Anterior cingulate cortex (tissue), 58 donors: ENCODE data around the gene DUSP12.

Source experiments
- DNase-seq, 58 donors: peaks; one replicate each; lab custom pipeline; 2025; lab: John Stamatoyannopoulos, UW

Gene DUSP12

DNA sequence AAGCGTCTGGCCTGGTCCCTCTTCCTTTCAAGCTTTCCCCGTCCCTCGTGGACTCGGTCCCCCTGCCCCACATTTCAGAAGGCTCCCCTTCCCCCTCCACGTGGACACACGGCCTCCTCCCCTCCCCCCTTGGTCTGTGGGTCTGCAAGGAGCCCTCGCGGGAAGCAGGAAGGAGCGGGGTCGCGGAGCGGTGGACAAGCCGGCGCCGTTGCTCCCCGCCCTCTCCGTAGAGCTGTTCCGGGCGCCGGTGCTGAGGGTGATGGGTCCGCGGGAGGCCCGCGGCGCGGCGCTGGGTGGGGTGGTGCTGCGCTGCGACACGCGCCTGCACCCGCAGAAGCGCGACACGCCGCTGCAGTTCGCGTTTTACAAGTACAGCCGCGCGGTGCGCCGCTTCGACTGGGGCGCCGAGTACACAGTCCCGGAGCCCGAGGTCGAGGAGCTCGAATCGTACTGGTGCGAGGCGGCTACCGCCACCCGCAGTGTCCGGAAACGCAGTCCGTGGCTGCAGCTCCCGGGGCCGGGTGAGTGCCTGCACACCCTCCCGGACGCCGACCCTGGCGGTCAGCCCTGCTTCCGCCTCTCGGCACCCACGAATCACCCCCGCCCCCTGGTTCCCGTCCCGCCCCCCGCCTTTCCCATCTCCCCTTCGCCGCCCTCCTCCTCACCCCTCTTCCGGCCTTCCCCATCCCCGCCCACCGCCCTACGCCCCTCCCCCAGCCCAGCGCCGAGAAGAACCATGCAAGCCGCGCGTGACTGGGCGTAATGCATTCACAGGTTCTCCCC is 22.9 kb upstream of the DUSP12 start:
- peak; percentile 13 to 84 (median 64) for DNase-seq

- DNase-seq, result peak in 7 of 58 donors; percentile 12 to 70 (median 33)
These were observed 22.2 kb upstream of the DUSP12 start for GRCh38 chr1:161727256-161727924.

GRCh38 chr1:161728376-161729226 is 21.0 kb upstream of the DUSP12 start:
- DNase-seq, result no peak

- DNase-seq, result no peak
These were observed 19.5 kb upstream of the DUSP12 start for GRCh38 chr1:161730050-161730564.

DNA sequence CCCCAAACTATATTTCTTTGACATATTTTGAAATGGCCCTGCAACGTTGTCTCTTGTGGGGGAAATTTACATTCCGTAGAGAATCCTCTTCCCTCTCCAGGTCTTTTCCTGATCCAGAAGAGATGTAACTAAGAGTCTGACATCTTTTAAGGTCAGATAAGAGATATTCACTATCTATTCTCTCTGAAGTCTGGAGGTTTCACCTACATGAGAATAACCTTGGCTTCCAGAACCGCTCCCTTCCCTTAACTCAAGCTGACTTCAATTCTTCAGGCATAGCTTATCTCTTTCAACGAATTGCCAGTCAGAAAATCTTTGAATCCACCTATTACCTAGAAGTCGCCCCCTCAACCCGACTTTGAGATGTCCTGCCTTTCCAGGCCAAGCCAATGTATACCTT is 18.3 kb upstream of the DUSP12 start:
- DNase-seq, result no peak

- no peak for DNase-seq
These were observed 17.4 kb upstream of the DUSP12 start for GRCh38 chr1:161731981-161732718.

DNA sequence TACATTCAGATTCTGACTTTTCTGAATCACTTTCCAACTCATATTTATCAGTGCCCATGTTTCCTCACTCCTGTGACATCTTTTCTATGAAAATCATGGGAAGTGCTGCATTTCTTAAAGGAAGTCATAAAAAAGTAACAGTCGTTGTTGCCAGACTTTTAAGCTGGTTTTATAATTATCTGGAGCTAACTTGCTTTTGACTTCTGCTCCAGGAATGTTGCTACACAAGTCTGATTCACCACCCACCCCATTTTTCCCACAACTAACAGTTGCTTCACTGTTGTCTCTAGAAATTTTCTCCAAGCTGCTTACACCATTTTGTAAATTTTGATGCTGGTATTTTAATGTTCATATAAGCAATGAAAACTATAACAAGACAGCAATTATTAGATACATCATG is 16.1 kb upstream of the DUSP12 start:
- no peak for DNase-seq

DNA sequence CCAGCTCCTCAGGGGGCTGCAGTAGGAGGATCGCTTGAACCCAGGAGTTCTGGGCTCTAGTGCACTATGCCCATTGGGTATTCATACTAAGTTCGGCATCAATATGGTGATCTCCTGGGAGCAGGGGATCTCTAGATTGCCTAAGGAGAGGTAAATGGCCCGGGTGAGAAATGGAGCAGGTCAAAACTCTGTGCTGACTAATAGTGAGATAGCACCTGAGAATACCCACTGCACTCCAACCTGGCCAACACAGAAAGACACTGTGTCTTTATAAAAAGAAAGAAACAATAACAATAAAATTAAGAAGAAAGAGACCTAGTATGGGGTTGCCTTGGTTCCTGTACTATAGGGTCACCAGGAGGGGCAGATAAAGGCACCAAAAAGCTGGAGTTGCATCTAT is 13.7 kb upstream of the DUSP12 start:
- no peak for DNase-seq

- no peak for DNase-seq
These were observed 13.1 kb upstream of the DUSP12 start for GRCh38 chr1:161736335-161736969.

GRCh38 chr1:161737625-161738024 is 12.0 kb upstream of the DUSP12 start:
- no peak for DNase-seq

- DNase-seq, result peak in 22 of 58 donors; percentile 3 to 67 (median 12)
These were observed 10.8 kb upstream of the DUSP12 start for GRCh38 chr1:161738627-161739287.

DNA sequence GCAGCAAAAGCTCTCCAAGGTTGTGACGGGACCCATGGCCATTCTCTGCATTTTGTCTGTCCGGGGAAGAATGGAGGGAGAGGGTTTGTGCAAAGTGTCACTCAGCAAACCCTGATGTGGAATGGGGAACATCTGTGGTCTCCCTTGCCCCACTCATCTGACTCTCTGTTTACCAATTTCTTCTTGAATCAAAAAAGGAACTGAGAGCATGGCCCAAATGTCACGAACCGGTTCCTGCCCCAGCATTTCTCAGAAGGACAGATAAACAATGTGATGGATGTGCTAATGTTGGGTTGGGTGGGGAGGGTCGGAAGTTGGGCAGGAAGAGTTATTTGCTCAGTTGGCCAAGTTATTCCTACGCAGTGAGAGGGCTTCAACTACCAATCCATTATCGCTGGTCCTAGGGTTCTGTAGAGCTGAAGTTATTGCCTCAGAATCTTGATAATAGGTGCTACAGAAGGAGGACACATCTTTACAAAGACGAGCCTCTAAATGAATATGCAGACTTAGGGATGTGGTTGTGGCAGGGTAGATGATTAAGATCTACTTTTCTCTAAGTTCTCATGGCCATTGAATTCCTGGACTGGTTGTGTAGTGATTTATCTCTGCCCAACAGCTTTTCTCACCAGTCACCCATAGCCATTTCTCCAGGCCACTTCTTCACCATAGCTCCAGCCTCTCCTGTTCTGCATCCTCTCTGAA is 9.6 kb upstream of the DUSP12 start:
- peak in 11 of 58 donors; percentile 1 to 37 (median 7) for DNase-seq

DNA sequence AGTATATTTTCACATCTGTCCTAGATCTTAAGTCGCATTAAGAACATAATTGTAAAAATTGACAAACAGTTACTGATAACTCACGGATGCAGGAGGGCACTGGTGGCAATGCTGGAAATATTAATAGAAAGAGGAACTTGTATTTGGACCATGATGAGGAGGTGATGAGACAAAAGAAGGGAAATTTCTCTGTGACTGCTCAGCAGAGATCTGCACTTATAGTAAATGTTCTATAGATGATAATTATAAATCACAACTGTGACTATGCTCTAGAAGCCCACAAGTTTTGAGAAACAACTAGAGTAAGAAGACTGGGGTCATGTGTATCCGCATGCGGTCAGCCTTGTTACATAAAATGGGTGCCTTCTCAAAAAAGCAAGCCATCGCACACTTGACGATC is 8.7 kb upstream of the DUSP12 start:
- DNase-seq, result no peak

- no peak for DNase-seq
These were observed 6.4 kb upstream of the DUSP12 start for GRCh38 chr1:161743231-161743630.

DNA sequence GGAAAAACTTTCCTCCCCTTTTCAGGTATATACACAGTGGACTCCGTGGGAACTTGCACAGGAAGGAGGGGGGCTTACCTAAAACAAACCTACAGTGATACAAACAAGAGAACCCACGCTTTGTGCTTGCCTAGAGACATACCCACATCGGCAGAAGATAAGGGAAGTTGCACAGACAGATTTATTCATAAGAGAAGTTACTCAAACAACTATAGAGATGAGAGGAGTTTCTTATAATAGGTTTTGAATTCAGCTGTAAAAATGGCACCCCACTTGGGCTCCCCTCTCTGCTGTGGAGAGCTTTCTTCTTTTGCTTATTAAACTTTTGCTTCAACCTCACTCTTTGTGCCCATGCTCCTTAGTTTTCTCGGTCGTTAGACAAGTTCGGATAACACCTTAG is 1.8 kb upstream of the DUSP12 start:
- DNase-seq, result no peak

DNA sequence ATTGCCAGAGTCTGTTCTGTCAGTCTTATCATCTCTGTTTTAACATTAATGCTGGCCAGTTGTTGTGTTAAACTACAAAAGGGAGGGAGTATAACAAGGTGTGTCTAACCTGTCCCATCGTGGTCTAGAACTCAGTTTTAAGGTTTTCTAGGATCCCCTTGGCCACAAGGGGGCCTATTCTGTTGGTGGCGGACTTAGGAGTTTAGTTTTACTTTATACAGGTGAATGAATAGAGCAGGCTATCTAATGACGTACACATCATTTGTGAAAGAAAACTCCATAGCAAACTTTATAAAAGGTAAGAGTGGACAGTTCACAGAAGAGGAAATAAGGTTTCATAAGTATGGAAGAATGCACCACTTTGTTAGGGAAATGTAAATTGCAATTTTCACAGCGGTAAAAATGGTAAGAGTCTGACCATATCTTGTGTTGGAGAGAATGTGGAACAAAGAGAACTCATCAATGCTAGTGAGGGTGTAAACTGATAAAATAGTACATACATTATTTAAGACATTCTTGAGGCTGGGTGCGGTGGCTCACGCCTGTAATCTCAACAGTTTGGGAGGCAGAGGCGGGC is 14.0 kb downstream of the DUSP12 start:
- DNase-seq, result no peak

DNA sequence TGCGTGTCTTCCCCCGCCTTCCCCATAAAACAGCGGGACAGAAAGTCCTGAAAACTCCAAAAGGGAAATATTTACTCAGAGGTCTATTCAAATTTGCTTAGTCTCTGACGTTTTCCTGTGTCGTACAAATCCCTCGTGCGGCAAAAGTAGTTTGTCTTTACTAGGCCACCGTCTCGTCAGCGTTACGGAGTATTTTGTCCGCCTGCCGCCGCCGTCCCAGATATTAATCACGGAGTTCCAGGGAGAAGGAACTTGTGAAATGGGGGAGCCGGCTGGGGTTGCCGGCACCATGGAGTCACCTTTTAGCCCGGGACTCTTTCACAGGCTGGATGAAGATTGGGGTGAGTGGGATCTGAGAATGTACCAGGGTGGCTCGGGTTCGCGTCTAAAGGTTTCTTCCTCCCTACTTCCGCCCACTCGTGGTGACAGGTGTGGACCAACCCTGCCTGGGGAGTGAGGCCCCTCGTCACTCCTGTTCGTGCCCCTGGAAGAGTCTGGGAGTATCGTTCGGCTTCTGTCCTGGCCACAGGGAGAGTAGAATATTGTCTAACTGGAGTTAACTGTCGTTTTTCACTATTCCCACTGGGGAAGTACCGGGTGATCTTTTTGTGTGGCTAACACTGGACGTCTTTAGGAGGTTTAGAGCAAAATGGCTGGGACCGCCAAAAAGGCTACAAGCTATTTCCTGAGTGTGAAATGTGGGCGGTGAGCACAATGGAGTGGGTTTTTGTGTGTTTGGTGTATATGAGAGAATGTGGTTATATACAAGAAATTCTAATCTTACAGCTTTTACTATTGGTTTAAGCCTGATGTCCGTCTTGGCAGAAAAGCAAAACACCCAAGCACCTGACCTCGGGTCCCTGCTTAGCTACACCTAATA is 16.8 kb downstream of the DUSP12 start, which contains the start of gene ATF6:
Gene ATF6, plus strand, starts transcription at position 219 of the 880 bp plus-strand sequence. Its CDS starts 41 bp downstream, at position 260.
- peak in 57 of 58 donors; percentile 36 to 95 (median 78) for DNase-seq
